Spleen (tissue), 11 donors: ENCODE data around the gene NR2F1-AS1. TPM values are rescaled to one million over a fixed set of nuclear protein-coding genes. Genes with fewer than 3 reads are reported as not detected.

Experiments used
- DNase-seq: peaks from one replicate; pipeline ENCODE4 v3.0.0-alpha.2; 2020
- H3K27ac ChIP-seq, 8 donors: fragments of 200-600 bp; sonication (generic) in 7 of 8; 1 replicate in 4 of 8; 2 replicates in 4 of 8; pipeline versions ENCODE4 v1.5.0 to v1.8.0; 2016 to 2021; ENCODE audit warnings: inconsistent platforms in 4 of 8, mild to moderate bottlenecking in 4 of 8, moderate library complexity in 1 of 8
- H3K27me3 ChIP-seq, 7 donors: fragments of 200-600 bp; sonication (generic) in 6 of 7; replicated peaks in 1 of 7; 1 replicate in 4 of 7; 2 replicates in 3 of 7; pipeline versions ENCODE4 v1.5.0 to v1.8.0; 2016 to 2021; ENCODE audit warnings: inconsistent platforms in 3 of 7, mild to moderate bottlenecking in 1 of 7
- H3K36me3 ChIP-seq, 6 donors: fragments of 200-600 bp; sonication (generic) in 5 of 6; 1 replicate in 4 of 6; 2 replicates in 2 of 6; pipeline versions ENCODE4 v1.5.0 to v1.8.0; 2016 to 2021; ENCODE audit warnings: inconsistent platforms in 2 of 6
- H3K4me1 ChIP-seq, 6 donors: fragments of 200-600 bp; sonication (generic) in 5 of 6; 1 replicate in 3 of 6; 2 replicates in 3 of 6; pipeline versions ENCODE4 v1.5.0 to v1.8.0; 2016 to 2021; ENCODE audit warnings: inconsistent platforms in 3 of 6
- H3K4me3 ChIP-seq, 8 donors: fragments of 200-600 bp; sonication (generic) in 7 of 8; 1 replicate in 4 of 8; 2 replicates in 4 of 8; pipeline versions ENCODE4 v1.5.0 to v1.8.0; 2016 to 2021; ENCODE audit warnings: inconsistent platforms in 4 of 8, mild to moderate bottlenecking in 4 of 8, moderate library complexity in 2 of 8
- H3K9me3 ChIP-seq, 8 donors: fragments of 200-600 bp; sonication (generic) in 7 of 8; 1 replicate in 4 of 8; 2 replicates in 4 of 8; pipeline versions ENCODE4 v1.5.0 to v1.8.0; 2016 to 2021; ENCODE audit warnings: inconsistent platforms in 4 of 8
- POLR2A ChIP-seq, 3 donors: fragments of 450-650 bp; IDR thresholded peaks; one replicate each; pipeline ENCODE4 v1.5.1; 2017; ENCODE audit warnings: antibody characterized with exemption in 3 of 3, mild to moderate bottlenecking in 1 of 3
- POLR2AphosphoS5 ChIP-seq, 3 donors: sonication (generic); formaldehyde crosslinking; IDR thresholded peaks; one replicate each; pipeline ENCODE4 v1.5.1; 2017; ENCODE audit warnings: antibody characterized with exemption in 3 of 3
- WGBS, 5 donors: extraction: QIAGEN DNeasy Blood & Tissue Kit in 3 of 5; methylation state at CpG; one replicate each; pipeline versions ENCODE4 v1.1.5 to v1.1.7; 2013 to 2018; 5-methylcytosine and 5-hydroxymethylcytosine counted together
- intact Hi-C: fragments of 100-400 bp; cut with DNase I; formaldehyde crosslinking; loops from one replicate; pipeline ENCODE4 v1.15.0; 2023; ENCODE audit warnings: low total_unique reads
- polyA plus RNA-seq, 3 donors: library from polyadenylated mRNA; stranded (reverse); fragments of 200-250 nt; gene quantifications; one replicate each; pipeline ENCODE4 v1.2.1, GENCODE V29; 2013
- total RNA-seq, 7 donors: library from RNA; depleted of rRNA in 3 of 7; stranded (reverse); fragments of >200 nt in 3 of 7; fragmentation: NEBNext Ultra II Directional in 4 of 7; extraction: Animal tissue kit (Norgen Biotek cat#: 25700) in 4 of 7; gene quantifications; one replicate each; pipeline versions ENCODE4 v1.1.0 to v1.2.1, GENCODE V29; 2016 to 2021
- TF ChIP-seq, protein P1 (sequence below), 11 experiments: fragments of 200-600 bp in 7 of 11; fragments of 450-650 bp in 4 of 11; sonication (generic) in 4 of 11; IDR thresholded peaks in 8 of 11; conservative IDR thresholded peaks in 3 of 11; 1 replicate in 7 of 11; 2 replicates in 4 of 11; pipeline versions ENCODE4 v1.4.0 to v1.8.0; 2016 to 2021; ENCODE audit warnings: antibody characterized with exemption in 11 of 11, inconsistent platforms in 4 of 11, mild to moderate bottlenecking in 1 of 11
- donor health status: healthy with polysubstance abuse.
- donor health status: DM: no; HTN: no; CAD: no; lungs with moderate emphysema.
- donor health status: DM: no; HTN: no; CAD: no.
- donor health status: Bipolar disorder and iron deficiency.
- donor health status: healthy.
- donor health status: DM: no; HTN: no; CAD: no.
- donor health status: DM: yes; HTN: yes; CAD: no.

Gene NR2F1-AS1
- total and polyA plus RNA-seq, 10 donors: 5.9 to 21.6 (median 8.5) TPM

DNA sequence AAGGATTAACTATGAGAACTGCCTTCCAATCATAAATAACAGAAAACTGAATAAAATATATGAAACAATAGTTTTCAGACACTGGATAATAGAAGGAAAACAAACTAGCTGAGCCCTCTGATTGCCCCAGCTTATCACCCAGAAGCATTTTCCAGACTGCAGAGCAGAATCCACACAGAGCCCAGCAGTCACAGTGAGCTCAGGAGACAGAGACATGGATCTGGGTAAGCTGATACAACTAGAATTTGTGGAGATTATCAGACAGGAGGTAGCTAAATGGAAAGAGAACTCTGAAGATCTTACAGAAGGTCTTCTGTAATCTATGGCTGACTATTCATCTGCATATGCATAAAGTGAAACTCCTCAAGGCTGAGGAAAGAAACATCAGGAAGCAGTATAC lies 128.8 kb downstream of the NR2F1-AS1 start:
- Histone ChIP-seq H3K4me3 (no peak overlapping the region), H3K9me3 (peaks cover 0 to 7% (median 2%) of the 10 kb centered on the region in 8 donors), H3K4me1 (no peaks in the 10 kb centered on the region), H3K36me3 (no peaks in the 10 kb centered on the region), H3K27me3 (no peaks in the 10 kb centered on the region), H3K27ac (no peak overlapping the region)
- TF ChIP-seq POLR2A (IDR thresholded peaks at IDR 0.05) (no peak), POLR2AphosphoS5 (IDR thresholded peaks at IDR 0.05) (no peak)
- TF ChIP-seq, protein P1, sequence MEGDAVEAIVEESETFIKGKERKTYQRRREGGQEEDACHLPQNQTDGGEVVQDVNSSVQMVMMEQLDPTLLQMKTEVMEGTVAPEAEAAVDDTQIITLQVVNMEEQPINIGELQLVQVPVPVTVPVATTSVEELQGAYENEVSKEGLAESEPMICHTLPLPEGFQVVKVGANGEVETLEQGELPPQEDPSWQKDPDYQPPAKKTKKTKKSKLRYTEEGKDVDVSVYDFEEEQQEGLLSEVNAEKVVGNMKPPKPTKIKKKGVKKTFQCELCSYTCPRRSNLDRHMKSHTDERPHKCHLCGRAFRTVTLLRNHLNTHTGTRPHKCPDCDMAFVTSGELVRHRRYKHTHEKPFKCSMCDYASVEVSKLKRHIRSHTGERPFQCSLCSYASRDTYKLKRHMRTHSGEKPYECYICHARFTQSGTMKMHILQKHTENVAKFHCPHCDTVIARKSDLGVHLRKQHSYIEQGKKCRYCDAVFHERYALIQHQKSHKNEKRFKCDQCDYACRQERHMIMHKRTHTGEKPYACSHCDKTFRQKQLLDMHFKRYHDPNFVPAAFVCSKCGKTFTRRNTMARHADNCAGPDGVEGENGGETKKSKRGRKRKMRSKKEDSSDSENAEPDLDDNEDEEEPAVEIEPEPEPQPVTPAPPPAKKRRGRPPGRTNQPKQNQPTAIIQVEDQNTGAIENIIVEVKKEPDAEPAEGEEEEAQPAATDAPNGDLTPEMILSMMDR (IDR thresholded peaks at IDR 0.05 in 8 of 11, conservative IDR thresholded peaks at IDR 0.05 in 3 of 11): no peak
- DNase-seq: no peak
- intact Hi-C loops: no loop called here

DNA sequence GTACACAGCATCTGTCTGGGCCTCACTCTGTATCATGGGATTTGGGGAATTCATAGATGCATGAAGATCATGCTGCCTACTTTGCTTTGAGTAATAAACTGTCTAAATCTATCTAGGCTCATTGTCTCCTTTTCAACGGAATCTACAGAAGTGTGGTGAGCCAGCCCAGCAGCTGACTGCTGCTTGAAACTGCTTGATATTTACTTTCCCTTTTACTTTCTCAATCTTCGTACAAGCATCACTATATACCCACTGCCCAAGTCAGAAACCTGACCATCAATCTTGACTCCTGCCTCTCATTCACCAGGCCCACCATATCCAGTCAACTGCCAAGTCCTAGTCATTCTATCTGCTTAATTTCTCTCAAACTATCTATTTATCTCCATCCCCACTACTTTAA lies 142.9 kb downstream of the NR2F1-AS1 start:
- Histone ChIP-seq H3K27me3 (no peaks in the 10 kb centered on the region), H3K36me3 (no peaks in the 10 kb centered on the region), H3K4me1 (no peaks in the 10 kb centered on the region), H3K4me3 (no peak overlapping the region), H3K9me3 (peaks cover 0 to 12% (median 9%) of the 10 kb centered on the region in 8 donors), H3K27ac (peak overlapping the region in 2 of 8 donors; percentile 21 to 27)
- DNase-seq: no peak
- TF ChIP-seq, protein P1 (IDR thresholded peaks at IDR 0.05 in 8 of 11, conservative IDR thresholded peaks at IDR 0.05 in 3 of 11): no peak
- TF ChIP-seq POLR2A (IDR thresholded peaks at IDR 0.05) (no peak), POLR2AphosphoS5 (IDR thresholded peaks at IDR 0.05) (no peak)
- intact Hi-C loops: no loop called here
- WGBS, 5 donors: 67 to 79% (median 75%) methylated on average over 2 of the region's 2 CpGs

DNA sequence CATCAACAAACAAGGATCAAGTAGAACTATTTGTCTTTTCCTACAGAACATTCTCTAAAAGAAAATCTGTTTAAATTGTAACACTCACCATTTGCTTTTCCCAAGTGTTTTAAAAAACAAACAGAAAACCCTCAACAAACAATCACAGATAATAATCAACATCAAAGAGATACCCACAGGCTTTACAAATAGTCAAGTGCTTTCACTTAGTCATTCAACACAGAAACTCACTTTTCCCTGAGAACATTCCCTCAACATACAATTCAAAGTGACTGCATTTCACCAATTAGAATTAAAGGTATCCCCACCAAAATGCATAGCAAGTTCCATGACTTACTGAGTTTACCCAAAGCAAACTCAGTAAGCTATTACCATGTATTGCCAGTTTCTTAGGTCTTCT lies 144.9 kb downstream of the NR2F1-AS1 start:
- no peaks in the 10 kb centered on the region for H3K27me3 ChIP-seq
- DNase-seq: no peak
- no peak overlapping the region for H3K27ac ChIP-seq
- no peaks in the 10 kb centered on the region for H3K9me3 ChIP-seq
- H3K4me1 ChIP-seq: no peaks in the 10 kb centered on the region
- no peak overlapping the region for H3K4me3 ChIP-seq
- TF ChIP-seq POLR2A (IDR thresholded peaks at IDR 0.05) (no peak), POLR2AphosphoS5 (IDR thresholded peaks at IDR 0.05) (no peak)
- TF ChIP-seq, protein P1 (IDR thresholded peaks at IDR 0.05 in 8 of 11, conservative IDR thresholded peaks at IDR 0.05 in 3 of 11): no peak
- no peaks in the 10 kb centered on the region for H3K36me3 ChIP-seq
- intact Hi-C loops: no loop called here

DNA sequence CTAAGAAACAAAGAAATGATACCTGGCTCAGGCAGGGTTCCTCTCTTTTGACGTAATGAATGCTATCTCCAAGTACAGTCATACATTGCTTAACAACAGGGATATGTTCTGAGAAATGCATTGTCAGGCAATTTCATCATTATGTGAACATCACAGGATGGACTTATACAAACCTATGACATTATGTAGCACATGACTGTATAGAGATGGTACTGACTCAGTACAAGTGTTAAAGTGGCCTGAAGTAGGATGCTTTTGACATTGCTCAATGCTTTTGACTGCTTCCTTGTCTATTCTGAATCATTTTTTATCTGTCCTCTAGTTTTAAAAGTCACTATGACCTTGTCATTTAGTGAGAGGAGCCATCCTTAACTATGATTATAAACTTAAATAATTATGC lies 147.6 kb downstream of the NR2F1-AS1 start:
- Histone ChIP-seq H3K27ac (no peak overlapping the region), H3K9me3 (no peaks in the 10 kb centered on the region), H3K4me3 (no peak overlapping the region), H3K27me3 (no peaks in the 10 kb centered on the region), H3K4me1 (no peaks in the 10 kb centered on the region), H3K36me3 (no peaks in the 10 kb centered on the region)
- DNase-seq: no peak
- 86 to 100% (median 93%) methylated on average over 1 of the region's 1 CpG for WGBS, 5 donors
- intact Hi-C loops: no loop called here
- TF ChIP-seq POLR2A (IDR thresholded peaks at IDR 0.05): no peak
- TF ChIP-seq POLR2AphosphoS5 (IDR thresholded peaks at IDR 0.05): no peak
- TF ChIP-seq, protein P1 (IDR thresholded peaks at IDR 0.05 in 8 of 11, conservative IDR thresholded peaks at IDR 0.05 in 3 of 11): no peak
